ENCODE data around the gene SLC25A6.
"Not testable (repeated sequence)": the region's sequence is repeated elsewhere in the genome, so short reads cannot be mapped to it uniquely, and the experiment has no call there.

- TF ChIP-seq EP300, CTCF (IDR thresholded peaks at IDR 0.05): not testable (repeated sequence)
Observed at GRCh38 chrX:1366363-1366762, 25.6 kb downstream of the SLC25A6 start.

Data from sigmoid colon (tissue), 4 donors.